CD14-positive monocyte (primary cell): ENCODE measurements around the gene FOXN1. TPM values are rescaled to one million over a fixed set of nuclear protein-coding genes. Genes with fewer than 3 reads are reported as not detected.

ENCODE experiments used
- DNase-seq, 3 donors: peaks; one replicate each; pipeline ENCODE4 v3.0.0-alpha.2; 2011 to 2022
- H2AFZ ChIP-seq: 2 replicates; pipeline ENCODE4 v1.6.0; 2012; ENCODE audit warnings: mild to moderate bottlenecking, low read depth, low read length, inconsistent platforms; ENCODE audit not compliant: insufficient read depth, poor library complexity, severe bottlenecking
- H3K27ac ChIP-seq, 2 donors: 1 replicate in 1 of 2; 2 replicates in 1 of 2; pipeline ENCODE4 v1.5.1; 2012 to 2013; ENCODE audit warnings: low read length in 2 of 2, control low read depth in 1 of 2, inconsistent platforms in 1 of 2, low read depth in 1 of 2, mild to moderate bottlenecking in 1 of 2
- H3K27me3 ChIP-seq, 2 donors: one replicate each; pipeline versions ENCODE4 v1.6.0 to v1.6.1; 2011 to 2013; ENCODE audit warnings: low read length in 2 of 2; ENCODE audit not compliant: control insufficient read depth in 2 of 2, insufficient read depth in 2 of 2
- H3K36me3 ChIP-seq, 2 donors: replicated peaks in 1 of 2; 1 replicate in 1 of 2; 2 replicates in 1 of 2; pipeline versions ENCODE4 v1.5.1 to v1.6.1; 2012 to 2013; ENCODE audit warnings: low read length in 2 of 2, control low read depth in 1 of 2, inconsistent platforms in 1 of 2, mild to moderate bottlenecking in 1 of 2; ENCODE audit not compliant: insufficient read depth in 2 of 2, control insufficient read depth in 1 of 2
- H3K4me1 ChIP-seq, 2 donors: 1 replicate in 1 of 2; 2 replicates in 1 of 2; pipeline versions ENCODE4 v1.5.1 to v1.6.1; 2012 to 2013; ENCODE audit warnings: low read length in 2 of 2, control low read depth in 1 of 2, inconsistent platforms in 1 of 2, mild to moderate bottlenecking in 1 of 2, moderate library complexity in 1 of 2; ENCODE audit not compliant: insufficient read depth in 2 of 2, control insufficient read depth in 1 of 2
- H3K4me2 ChIP-seq: replicated peaks from 2 replicates; pipeline ENCODE3; 2012; ENCODE audit warnings: low read length, moderate library complexity, mild to moderate bottlenecking; ENCODE audit not compliant: poor library complexity, severe bottlenecking; ENCODE audit errors: extremely low read depth
- H3K4me3 ChIP-seq, 3 experiments: fragments of 200-600 bp in 1 of 3; sonication (generic) in 1 of 3; replicated peaks in 1 of 3; 1 replicate in 2 of 3; 2 replicates in 1 of 3; pipeline ENCODE4 v1.5.1; 2011 to 2013; ENCODE audit warnings: low read length in 3 of 3, mild to moderate bottlenecking in 3 of 3, control low read depth in 2 of 3, low read depth in 2 of 3, inconsistent platforms in 1 of 3, moderate library complexity in 1 of 3
- H3K79me2 ChIP-seq: 2 replicates; pipeline ENCODE4 v1.6.0; 2012; ENCODE audit warnings: mild to moderate bottlenecking, control low read depth, inconsistent platforms, low read length, moderate library complexity; ENCODE audit not compliant: insufficient read depth
- H3K9ac ChIP-seq: 2 replicates; pipeline ENCODE4 v1.6.0; 2017; ENCODE audit warnings: low read length, mild to moderate bottlenecking; ENCODE audit not compliant: insufficient read depth, poor library complexity, severe bottlenecking
- H3K9me3 ChIP-seq, 2 donors: replicated peaks in 1 of 2; 1 replicate in 1 of 2; 2 replicates in 1 of 2; pipeline versions ENCODE4 v1.5.1 to v1.6.1; 2012 to 2013; ENCODE audit warnings: low read length in 2 of 2, control low read depth in 1 of 2; ENCODE audit not compliant: control insufficient read depth in 1 of 2, insufficient read depth in 1 of 2
- H4K20me1 ChIP-seq: 2 replicates; pipeline ENCODE4 v1.6.0; 2012; ENCODE audit warnings: mild to moderate bottlenecking, low read length, control low read depth, moderate library complexity; ENCODE audit not compliant: insufficient read depth
- H3K27ac Mint-ChIP-seq, 7 donors: one replicate each; pipeline ENCODE4 v1.8.0; 2020; ENCODE audit warnings: mild to moderate bottlenecking in 7 of 7, mixed read lengths in 7 of 7, moderate library complexity in 6 of 7, inconsistent platforms in 2 of 7
- H3K27me3 Mint-ChIP-seq, 3 donors: one replicate each; pipeline ENCODE4 v1.8.0; 2021 to 2022; ENCODE audit warnings: low read depth in 3 of 3, mild to moderate bottlenecking in 3 of 3, mixed read lengths in 3 of 3, moderate library complexity in 3 of 3, inconsistent platforms in 1 of 3
- H3K36me3 Mint-ChIP-seq, 2 donors: one replicate each; pipeline ENCODE4 v1.8.0; 2020; ENCODE audit warnings: mixed read lengths in 2 of 2, inconsistent platforms in 1 of 2, mild to moderate bottlenecking in 1 of 2
- H3K4me1 Mint-ChIP-seq: one replicate; pipeline ENCODE4 v1.8.0; 2020; ENCODE audit warnings: mild to moderate bottlenecking, mixed read lengths
- H3K4me3 Mint-ChIP-seq, 2 donors: one replicate each; pipeline ENCODE4 v1.8.0; 2020; ENCODE audit warnings: mild to moderate bottlenecking in 2 of 2, mixed read lengths in 2 of 2, moderate library complexity in 1 of 2
- H3K9me3 Mint-ChIP-seq, 7 donors: one replicate each; pipeline ENCODE4 v1.8.0; 2020 to 2022; ENCODE audit warnings: mixed read lengths in 7 of 7, mild to moderate bottlenecking in 6 of 7, moderate library complexity in 6 of 7, inconsistent platforms in 2 of 7
- CTCF ChIP-seq: fragments of 200-600 bp; IDR thresholded peaks from one replicate; pipeline ENCODE4 v1.8.0; 2022; ENCODE audit warnings: antibody characterized with exemption, mild to moderate bottlenecking
- WGBS: methylation state at CpG from one replicate; pipeline ENCODE4 v1.1.5; 2013; ENCODE audit warnings: missing lambda C conversion rate; ENCODE audit not compliant: insufficient coverage; 5-methylcytosine and 5-hydroxymethylcytosine counted together
- intact Hi-C, 2 donors: fragments of 100-400 bp; cut with micrococcal nuclease; formaldehyde crosslinking; loops; one replicate each; pipeline versions ENCODE4 v1.15.0 to v1.15.1; 2023
- polyA plus RNA-seq, 3 donors: library from polyadenylated mRNA; depleted of rRNA in 1 of 3; unstranded in 2 of 3; stranded (reverse) in 1 of 3; fragments of 300-500 nt in 2 of 3; fragments of >200 nt in 1 of 3; fragmentation: Illumina TruSeq in 2 of 3; gene quantifications; 1 replicate in 2 of 3; 2 replicates in 1 of 3; pipeline ENCODE4 v1.2.3, GENCODE V29; 2012 to 2021

FOXN1 gene
- polyA plus RNA-seq, 3 donors, result not detected

- H3K27me3 Mint-ChIP-seq, result peaks cover 0 to 14% (median 6%) of the 10 kb centered on the region in 3 donors
- no peak overlapping the region for H3K4me3 Mint-ChIP-seq
- no peak for TF ChIP-seq CTCF
- no peak overlapping the region for H3K27ac Mint-ChIP-seq
- Histone ChIP-seq H2AFZ (no peak overlapping the region), H3K79me2 (no peaks in the 10 kb centered on the region), H3K36me3 (no peaks in the 10 kb centered on the region), H3K27me3 (no peaks in the 10 kb centered on the region), H3K27ac (no peak overlapping the region), H3K4me3 (no peak overlapping the region), H3K9me3 (no peaks in the 10 kb centered on the region), H4K20me1 (no peaks in the 10 kb centered on the region), H3K9ac (no peak overlapping the region), H3K4me2 (no peak overlapping the region), H3K4me1 (peaks cover 11 to 13% of the 10 kb centered on the region in 2 donors)
- H3K36me3 Mint-ChIP-seq, result no peaks in the 10 kb centered on the region
- H3K9me3 Mint-ChIP-seq, result peaks cover 0 to 9% (median 2%) of the 10 kb centered on the region in 7 donors
- WGBS, result 100% methylated on average over 1 of the region's 3 CpGs
- H3K4me1 Mint-ChIP-seq, result peaks cover 12% of the 10 kb centered on the region
- no peak for DNase-seq
- intact Hi-C loops, result no loop called here
Observed at GRCh38 chr17:28511858-28512461, 5.8 kb downstream of the FOXN1 start.

GRCh38 chr17:28513476-28513875, 7.3 kb downstream of the FOXN1 start:
- Mint-ChIP-seq H3K27ac (peak overlapping the region in 1 of 7 donors; percentile 31), H3K36me3 (no peaks in the 10 kb centered on the region), H3K9me3 (peaks cover 0 to 9% (median 3%) of the 10 kb centered on the region in 7 donors), H3K4me3 (peak overlapping the region in 1 of 2 donors; percentile 58), H3K4me1 (peaks cover 16% of the 10 kb centered on the region), H3K27me3 (peaks cover 0 to 9% (median 6%) of the 10 kb centered on the region in 3 donors)
- intact Hi-C loops, result no loop called here
- Histone ChIP-seq H3K4me3 (no peak overlapping the region), H3K27me3 (no peaks in the 10 kb centered on the region), H3K36me3 (no peaks in the 10 kb centered on the region), H3K9ac (no peak overlapping the region), H2AFZ (no peak overlapping the region), H3K27ac (no peak overlapping the region), H4K20me1 (no peaks in the 10 kb centered on the region), H3K9me3 (no peaks in the 10 kb centered on the region), H3K4me2 (no peak overlapping the region), H3K79me2 (no peaks in the 10 kb centered on the region), H3K4me1 (peaks cover 11 to 13% of the 10 kb centered on the region in 2 donors)
- WGBS, result 85% methylated on average over 7 of the region's 7 CpGs
- TF ChIP-seq CTCF, result no peak
- no peak for DNase-seq
